Suprapubic skin (tissue), 4 donors: ENCODE measurements around the gene MOB3B. TPM values are rescaled to one million over a fixed set of nuclear protein-coding genes. Genes with fewer than 3 reads are reported as not detected.

Experiments used
- DNase-seq, 2 donors: peaks; one replicate each; pipeline ENCODE4 v3.0.0-alpha.2; 2019; ENCODE audit warnings: low spot score in 2 of 2
- H3K27ac ChIP-seq: fragments of 200-600 bp; sonication (generic); one replicate; pipeline ENCODE4 v1.5.1; 2019
- H3K27me3 ChIP-seq: fragments of 200-600 bp; sonication (generic); one replicate; pipeline ENCODE4 v1.5.1; 2019
- H3K36me3 ChIP-seq: fragments of 200-600 bp; sonication (generic); one replicate; pipeline ENCODE4 v1.5.1; 2019
- H3K4me1 ChIP-seq: fragments of 200-600 bp; sonication (generic); one replicate; pipeline ENCODE4 v1.5.1; 2019
- H3K4me3 ChIP-seq: fragments of 200-600 bp; sonication (generic); one replicate; pipeline ENCODE4 v1.5.1; 2019; ENCODE audit warnings: mild to moderate bottlenecking
- H3K9me3 ChIP-seq: fragments of 200-600 bp; sonication (generic); one replicate; pipeline ENCODE4 v1.5.1; 2019
- EP300 ChIP-seq: sonication (generic); formaldehyde crosslinking; IDR thresholded peaks from one replicate; pipeline ENCODE4 v1.6.1; 2017; ENCODE audit warnings: antibody characterized with exemption
- POLR2A ChIP-seq, 2 donors: fragments of 450-650 bp; IDR thresholded peaks; one replicate each; pipeline ENCODE4 v1.6.1; 2017; ENCODE audit warnings: antibody characterized with exemption in 2 of 2, mild to moderate bottlenecking in 2 of 2, moderate library complexity in 2 of 2
- POLR2AphosphoS5 ChIP-seq, 3 donors: sonication (generic); formaldehyde crosslinking; IDR thresholded peaks; one replicate each; pipeline ENCODE4 v1.6.1; 2017; ENCODE audit warnings: antibody characterized with exemption in 3 of 3
- WGBS: methylation state at CpG from one replicate; pipeline ENCODE4 v1.1.5; 2018; 5-methylcytosine and 5-hydroxymethylcytosine counted together
- total RNA-seq, 4 donors: library from RNA; depleted of rRNA; stranded (reverse); fragments of >200 nt; gene quantifications; one replicate each; pipeline ENCODE4 v1.1.0, GENCODE V29; 2016
- TF ChIP-seq, protein P1 (sequence below), 2 donors: fragments of 200-600 bp in 1 of 2; fragments of 450-650 bp in 1 of 2; sonication (generic) in 1 of 2; IDR thresholded peaks; one replicate each; pipeline ENCODE4 v1.5.1; 2016 to 2019; ENCODE audit warnings: antibody characterized with exemption in 2 of 2, mild to moderate bottlenecking in 1 of 2, moderate library complexity in 1 of 2

Gene MOB3B
- total RNA-seq, 4 donors from 2014 or later, result 8.2 to 21.5 (median 10.9) TPM

DNA sequence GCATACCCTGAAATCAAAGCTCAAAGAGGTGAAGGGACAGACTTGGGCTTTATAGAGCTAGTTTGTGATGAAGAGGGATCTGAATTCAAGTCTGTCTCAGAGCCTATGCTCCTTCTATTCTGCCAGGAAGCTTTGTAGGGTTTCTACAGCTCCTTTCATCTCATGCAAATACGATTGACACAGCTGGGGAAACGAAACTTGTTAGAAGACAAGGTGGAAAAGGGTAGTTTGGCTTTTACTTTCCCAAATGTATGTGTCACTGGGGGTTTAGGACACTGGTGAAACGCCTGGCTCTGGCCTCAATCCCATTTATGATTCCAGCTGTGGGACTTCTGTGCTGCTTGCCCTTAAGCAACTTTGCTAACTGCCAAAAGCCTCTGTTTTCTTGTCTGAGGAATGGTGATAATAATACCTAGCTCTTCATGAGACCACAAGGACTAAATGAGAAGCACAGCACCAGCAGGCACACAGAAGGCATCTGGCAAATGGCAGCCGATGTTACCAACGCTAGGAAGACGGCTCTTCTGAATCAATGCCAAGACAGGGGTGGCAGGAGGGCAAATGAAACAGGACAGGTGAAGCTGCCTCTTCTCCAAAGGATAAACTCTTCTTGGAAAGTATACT is 162.3 kb downstream of the MOB3B start:
- Histone ChIP-seq H3K4me1 (peaks cover 65% of the 10 kb centered on the region), H3K4me3 (no peak overlapping the region), H3K36me3 (no peaks in the 10 kb centered on the region), H3K27ac (peak overlapping the region; percentile 31), H3K9me3 (no peaks in the 10 kb centered on the region), H3K27me3 (no peaks in the 10 kb centered on the region)
- TF ChIP-seq POLR2AphosphoS5 (IDR thresholded peaks at IDR 0.05), result no peak
- no peak for DNase-seq
- WGBS, result 20% methylated on average over 6 of the region's 6 CpGs

DNA sequence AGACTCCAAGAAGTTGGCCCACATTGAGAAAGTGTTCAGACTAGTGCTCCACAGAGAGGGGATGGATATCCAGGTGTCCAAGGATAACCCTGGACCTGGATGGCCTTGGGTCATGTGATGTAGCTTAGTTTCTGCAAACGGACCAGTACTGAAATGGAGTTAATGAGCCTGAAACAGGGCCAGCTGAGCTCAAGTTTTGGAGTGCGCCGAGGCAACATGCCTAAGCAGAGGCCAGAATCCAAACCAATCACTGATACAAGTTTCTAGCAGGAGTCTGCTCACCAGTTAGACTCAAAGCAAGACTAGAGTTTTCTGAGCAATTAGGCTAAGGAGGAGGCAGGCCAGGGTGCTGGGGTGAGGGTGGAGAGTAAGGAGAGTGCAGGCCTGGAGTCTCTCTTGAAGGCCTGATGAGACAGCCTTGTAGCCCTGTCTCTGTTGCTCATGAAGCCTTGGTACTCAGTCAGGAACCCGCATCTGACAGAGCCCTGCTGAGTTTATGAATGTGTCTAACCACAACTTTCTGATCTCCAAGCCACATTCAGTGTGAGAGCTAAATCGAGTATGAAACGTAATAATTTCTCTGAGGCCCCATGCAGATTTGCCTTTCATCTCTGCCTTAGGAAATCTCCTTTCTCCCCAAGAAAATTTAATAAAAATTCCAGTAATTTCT is 163.8 kb downstream of the MOB3B start:
- Histone ChIP-seq H3K27me3 (no peaks in the 10 kb centered on the region), H3K27ac (no peak overlapping the region), H3K4me3 (no peak overlapping the region), H3K36me3 (no peaks in the 10 kb centered on the region), H3K9me3 (no peaks in the 10 kb centered on the region), H3K4me1 (peaks cover 55% of the 10 kb centered on the region)
- DNase-seq, result no peak
- TF ChIP-seq POLR2AphosphoS5 (IDR thresholded peaks at IDR 0.05) (no peak), POLR2A (IDR thresholded peaks at IDR 0.05) (no peak), EP300 (no peak)
- TF ChIP-seq, protein P1, sequence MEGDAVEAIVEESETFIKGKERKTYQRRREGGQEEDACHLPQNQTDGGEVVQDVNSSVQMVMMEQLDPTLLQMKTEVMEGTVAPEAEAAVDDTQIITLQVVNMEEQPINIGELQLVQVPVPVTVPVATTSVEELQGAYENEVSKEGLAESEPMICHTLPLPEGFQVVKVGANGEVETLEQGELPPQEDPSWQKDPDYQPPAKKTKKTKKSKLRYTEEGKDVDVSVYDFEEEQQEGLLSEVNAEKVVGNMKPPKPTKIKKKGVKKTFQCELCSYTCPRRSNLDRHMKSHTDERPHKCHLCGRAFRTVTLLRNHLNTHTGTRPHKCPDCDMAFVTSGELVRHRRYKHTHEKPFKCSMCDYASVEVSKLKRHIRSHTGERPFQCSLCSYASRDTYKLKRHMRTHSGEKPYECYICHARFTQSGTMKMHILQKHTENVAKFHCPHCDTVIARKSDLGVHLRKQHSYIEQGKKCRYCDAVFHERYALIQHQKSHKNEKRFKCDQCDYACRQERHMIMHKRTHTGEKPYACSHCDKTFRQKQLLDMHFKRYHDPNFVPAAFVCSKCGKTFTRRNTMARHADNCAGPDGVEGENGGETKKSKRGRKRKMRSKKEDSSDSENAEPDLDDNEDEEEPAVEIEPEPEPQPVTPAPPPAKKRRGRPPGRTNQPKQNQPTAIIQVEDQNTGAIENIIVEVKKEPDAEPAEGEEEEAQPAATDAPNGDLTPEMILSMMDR (IDR thresholded peaks at IDR 0.05), result no peak
- 21% methylated on average over 6 of the region's 6 CpGs for WGBS

DNA sequence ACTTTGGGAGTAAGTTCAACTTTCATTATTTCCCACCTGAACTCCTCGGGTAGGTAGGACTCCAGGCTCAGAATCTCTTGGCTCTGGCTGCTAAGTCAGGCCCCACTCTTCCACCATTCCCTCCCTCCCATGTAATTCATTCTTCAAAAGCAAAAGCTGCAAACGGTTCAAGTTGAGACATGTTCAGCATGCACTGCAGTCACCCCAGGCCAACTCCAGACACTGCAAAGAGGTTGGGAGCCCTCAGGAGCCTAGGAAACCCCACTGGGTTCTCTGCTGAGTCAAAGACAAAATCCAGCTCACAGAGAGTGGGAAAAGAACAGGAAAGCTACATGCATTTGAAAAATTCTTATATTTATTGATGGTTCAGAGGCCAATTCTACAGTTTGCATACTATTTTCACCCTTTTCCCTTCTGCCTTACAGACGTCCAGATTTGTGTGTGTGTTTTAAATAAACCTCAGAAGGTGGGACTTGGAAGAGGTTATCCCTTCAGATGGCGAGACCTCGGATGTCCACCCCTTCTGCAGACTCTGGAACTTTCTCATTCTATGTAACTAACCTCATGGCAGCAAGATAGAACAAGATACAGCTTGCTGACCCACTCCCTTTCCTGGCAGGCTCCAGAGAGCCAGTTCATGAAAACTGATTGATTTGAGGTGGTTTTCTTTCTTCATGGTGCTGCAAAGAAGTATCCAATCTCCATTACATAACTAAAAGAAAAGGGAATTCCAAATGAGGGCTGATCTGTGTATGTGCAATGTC is 167.0 kb downstream of the MOB3B start:
- no peak overlapping the region for H3K27ac ChIP-seq
- no peak for DNase-seq
- no peak overlapping the region for H3K4me3 ChIP-seq
- WGBS, result 50% methylated on average over 5 of the region's 5 CpGs
- TF ChIP-seq POLR2A (IDR thresholded peaks at IDR 0.05) (no peak), EP300 (no peak), POLR2AphosphoS5 (IDR thresholded peaks at IDR 0.05) (no peak)
- TF ChIP-seq, protein P1 (IDR thresholded peaks at IDR 0.05), result no peak
- H3K4me1 ChIP-seq, result peaks cover 34% of the 10 kb centered on the region
- H3K36me3 ChIP-seq, result peaks cover 11% of the 10 kb centered on the region
- no peaks in the 10 kb centered on the region for H3K27me3 ChIP-seq
- no peaks in the 10 kb centered on the region for H3K9me3 ChIP-seq

DNA sequence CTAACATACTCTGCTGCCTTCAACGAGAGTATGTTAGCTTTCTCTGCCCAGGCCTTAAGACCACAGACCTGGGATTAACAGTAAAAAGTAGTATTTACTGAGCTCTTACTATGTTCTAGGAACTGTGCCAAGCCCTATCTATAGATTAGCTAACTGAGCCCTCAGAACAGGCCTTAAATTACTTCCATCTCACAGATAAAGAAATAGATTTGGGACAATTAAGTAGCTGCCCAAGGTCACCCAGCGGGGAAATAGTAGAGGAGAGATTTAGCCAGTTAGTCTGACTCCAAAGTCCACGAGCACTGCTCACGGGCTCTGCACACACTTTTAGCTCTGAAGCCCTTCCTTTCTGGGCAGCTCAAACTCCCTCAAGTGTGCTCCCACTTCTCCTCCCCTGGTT is 168.1 kb downstream of the MOB3B start:
- Histone ChIP-seq H3K4me1 (peaks cover 22% of the 10 kb centered on the region), H3K27me3 (no peaks in the 10 kb centered on the region), H3K9me3 (no peaks in the 10 kb centered on the region), H3K36me3 (peaks cover 11% of the 10 kb centered on the region), H3K4me3 (no peak overlapping the region), H3K27ac (no peak overlapping the region)
- TF ChIP-seq, protein P1 (IDR thresholded peaks at IDR 0.05), result no peak
- no peak for TF ChIP-seq POLR2AphosphoS5 (IDR thresholded peaks at IDR 0.05)
- no peak for TF ChIP-seq EP300
- no peak for TF ChIP-seq POLR2A (IDR thresholded peaks at IDR 0.05)
- DNase-seq, result no peak
- WGBS, result 86% methylated on average over 4 of the region's 4 CpGs

DNA sequence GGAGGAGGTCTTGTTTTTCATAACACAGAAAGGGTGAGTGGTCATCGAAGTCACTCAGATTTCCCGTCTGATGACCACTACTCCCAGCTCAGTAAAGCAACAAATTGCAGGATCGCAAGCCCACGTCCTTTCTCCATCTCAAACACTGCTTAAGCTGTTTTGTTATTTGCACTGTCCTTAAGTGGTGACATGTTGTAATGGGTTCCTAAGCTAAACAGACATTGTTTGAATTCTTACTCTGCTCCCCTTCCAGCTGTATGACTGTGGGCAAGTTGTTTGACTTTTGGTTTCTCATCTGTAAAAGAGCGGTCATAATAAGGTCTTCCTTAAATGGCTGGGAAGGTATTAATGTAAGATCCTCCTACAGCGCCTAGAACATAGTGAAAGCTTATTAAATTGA is 169.9 kb downstream of the MOB3B start:
- no peak for DNase-seq
- over 99% methylated on average over 6 of the region's 6 CpGs for WGBS
- no peaks in the 10 kb centered on the region for H3K27me3 ChIP-seq
- H3K27ac ChIP-seq, result no peak overlapping the region
- no peaks in the 10 kb centered on the region for H3K9me3 ChIP-seq
- peaks cover 11% of the 10 kb centered on the region for H3K4me1 ChIP-seq
- no peak overlapping the region for H3K4me3 ChIP-seq
- TF ChIP-seq EP300 (no peak), POLR2A (IDR thresholded peaks at IDR 0.05) (no peak)
- peaks cover 11% of the 10 kb centered on the region for H3K36me3 ChIP-seq

DNA sequence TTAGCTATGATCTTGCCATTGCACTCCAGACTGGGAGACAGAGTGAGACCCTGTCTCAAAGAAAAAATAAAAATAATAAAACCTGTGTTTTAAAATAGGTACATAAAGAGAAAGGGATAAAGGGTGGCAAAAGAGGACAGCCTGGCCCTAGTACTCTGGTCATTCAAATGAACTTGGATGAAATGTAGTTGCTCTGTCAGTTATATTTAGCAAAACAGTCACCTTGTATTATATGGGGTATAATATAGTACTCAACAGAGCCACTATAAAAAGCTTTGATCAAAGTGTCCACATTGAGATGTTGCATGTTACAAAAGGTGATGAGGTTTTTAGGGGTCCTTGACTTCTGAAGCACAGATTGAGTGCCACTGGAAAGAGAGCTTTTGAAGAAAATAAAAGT is 171.6 kb downstream of the MOB3B start:
- TF ChIP-seq EP300 (no peak), POLR2A (IDR thresholded peaks at IDR 0.05) (no peak), POLR2AphosphoS5 (IDR thresholded peaks at IDR 0.05) (no peak)
- TF ChIP-seq, protein P1 (IDR thresholded peaks at IDR 0.05), result no peak
- H3K27me3 ChIP-seq, result no peaks in the 10 kb centered on the region
- H3K4me1 ChIP-seq, result peaks cover 19% of the 10 kb centered on the region
- peaks cover 11% of the 10 kb centered on the region for H3K36me3 ChIP-seq
- H3K27ac ChIP-seq, result no peak overlapping the region
- no peak overlapping the region for H3K4me3 ChIP-seq
- H3K9me3 ChIP-seq, result no peaks in the 10 kb centered on the region
- DNase-seq, result no peak
